HPDE6-E6E7 (cell line): ENCODE data around the gene C11orf65.

Experiments used
- DNase-seq: peaks from one replicate; pipeline ENCODE4 v3.0.0; 2011; ENCODE audit warnings: missing footprints; ENCODE audit errors: extremely low spot score

Gene C11orf65

GRCh38 chr11:108467091-108467823 is at the start of gene C11orf65:
Gene C11orf65 (minus strand): TSS chr11:108467529. CDS start chr11:108461559, 5,970 bp downstream.
- peak; percentile 82 for DNase-seq

DNA sequence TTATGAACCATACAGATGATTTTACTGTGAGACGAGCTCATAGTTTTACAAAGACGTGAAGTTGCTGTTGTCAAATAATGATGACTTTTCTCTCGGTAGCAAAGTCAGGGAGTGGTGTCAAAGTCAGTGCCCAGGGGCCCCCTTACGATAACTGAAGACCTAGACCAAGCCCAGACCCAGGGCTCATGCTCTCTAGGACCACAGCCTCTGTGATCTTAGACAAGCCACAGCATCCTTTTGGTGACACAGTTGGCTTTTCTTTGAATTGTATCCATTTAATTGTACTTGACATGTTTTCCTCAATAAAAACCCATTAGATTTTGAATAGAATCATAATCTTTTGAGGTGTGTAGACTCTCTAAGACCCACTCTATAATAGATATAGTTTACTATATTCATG is 48.8 kb upstream of the C11orf65 start:
- no peak for DNase-seq

GRCh38 chr11:108512708-108513107 is 45.4 kb upstream of the C11orf65 start:
- DNase-seq: no peak

- peak; percentile 41 for DNase-seq
These were observed 44.6 kb upstream of the C11orf65 start for GRCh38 chr11:108511851-108512474.

DNA sequence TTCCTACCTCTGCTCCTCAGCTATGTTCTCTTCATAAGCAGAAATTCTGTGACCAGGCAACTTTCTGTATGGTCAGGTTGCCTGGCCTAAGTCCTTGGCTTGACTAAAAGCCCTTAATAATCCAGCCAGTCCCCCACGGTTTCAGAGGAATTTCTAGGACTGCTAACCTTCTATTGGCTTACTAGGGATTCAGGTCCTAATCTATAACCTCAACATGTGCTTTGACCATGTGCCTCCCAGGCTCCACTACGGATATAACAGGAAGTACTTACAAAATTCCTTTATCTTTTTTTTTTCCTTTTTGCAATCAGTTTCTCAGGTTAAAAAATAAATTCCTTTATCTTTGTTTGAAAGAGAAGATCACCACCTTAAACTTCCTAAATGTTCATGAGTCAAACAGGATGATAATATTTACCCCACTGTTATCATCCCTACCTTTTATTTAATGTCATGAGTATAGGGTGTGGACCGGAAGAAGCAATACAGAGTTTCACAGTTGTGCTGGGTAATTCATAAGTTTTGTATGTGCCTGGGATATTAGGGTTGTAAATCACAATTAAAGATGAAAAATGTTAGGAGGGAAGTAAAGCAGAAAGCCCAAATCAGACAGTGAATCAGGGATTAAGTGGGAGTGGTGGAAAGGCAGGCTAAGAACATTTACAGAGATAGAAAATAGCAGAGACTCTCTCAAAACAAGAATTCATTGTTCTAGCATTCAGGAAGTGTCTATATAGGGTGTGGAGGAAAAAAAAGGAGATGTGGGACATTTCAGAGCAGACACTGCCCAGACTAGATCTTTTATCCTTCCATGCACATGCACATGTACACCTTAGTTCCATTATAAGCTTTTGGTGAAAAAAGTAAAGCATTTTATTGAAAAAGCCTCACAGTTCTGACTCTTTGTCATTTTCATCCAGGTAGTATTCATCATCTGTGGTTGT is 41.6 kb upstream of the C11orf65 start:
- no peak for DNase-seq

DNA sequence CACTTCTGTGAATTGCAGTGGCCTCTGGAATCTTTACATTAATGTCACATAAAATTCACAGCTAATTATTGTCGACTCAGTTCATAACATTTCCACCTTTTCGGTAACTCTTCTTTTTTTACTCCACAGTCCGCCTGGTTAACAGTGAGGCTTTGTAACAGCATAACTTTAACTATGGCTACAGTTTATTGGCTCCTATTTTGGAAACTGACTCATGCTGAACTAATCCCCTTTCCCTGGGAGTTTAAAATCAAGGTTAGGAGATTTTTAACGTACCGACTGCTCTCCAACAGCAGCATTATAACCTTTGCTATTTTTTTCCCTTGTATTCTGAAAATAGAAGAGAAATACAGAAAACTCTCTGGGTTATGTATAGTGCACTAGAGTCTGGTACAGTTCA is 34.1 kb upstream of the C11orf65 start:
- no peak for DNase-seq

GRCh38 chr11:108500721-108501120 is 33.4 kb upstream of the C11orf65 start:
- no peak for DNase-seq

DNA sequence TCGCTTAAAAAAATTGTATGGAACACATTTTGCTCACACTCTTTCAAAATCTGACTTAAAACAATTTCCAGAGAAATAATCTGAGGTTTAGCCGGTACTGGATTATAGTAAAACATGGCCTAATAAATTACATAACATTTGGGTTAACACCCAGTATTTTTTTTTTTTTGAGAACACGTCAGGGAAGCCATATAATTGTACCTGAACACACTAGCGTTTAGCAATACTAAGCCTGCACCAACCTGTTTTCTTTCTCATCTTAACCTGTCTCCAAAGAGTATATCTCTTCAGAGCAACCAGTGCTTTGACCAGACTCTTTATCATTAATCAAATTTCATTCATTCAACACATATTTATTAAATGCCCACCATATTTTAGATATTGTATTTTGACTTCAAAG is 32.8 kb upstream of the C11orf65 start:
- no peak for DNase-seq

DNA sequence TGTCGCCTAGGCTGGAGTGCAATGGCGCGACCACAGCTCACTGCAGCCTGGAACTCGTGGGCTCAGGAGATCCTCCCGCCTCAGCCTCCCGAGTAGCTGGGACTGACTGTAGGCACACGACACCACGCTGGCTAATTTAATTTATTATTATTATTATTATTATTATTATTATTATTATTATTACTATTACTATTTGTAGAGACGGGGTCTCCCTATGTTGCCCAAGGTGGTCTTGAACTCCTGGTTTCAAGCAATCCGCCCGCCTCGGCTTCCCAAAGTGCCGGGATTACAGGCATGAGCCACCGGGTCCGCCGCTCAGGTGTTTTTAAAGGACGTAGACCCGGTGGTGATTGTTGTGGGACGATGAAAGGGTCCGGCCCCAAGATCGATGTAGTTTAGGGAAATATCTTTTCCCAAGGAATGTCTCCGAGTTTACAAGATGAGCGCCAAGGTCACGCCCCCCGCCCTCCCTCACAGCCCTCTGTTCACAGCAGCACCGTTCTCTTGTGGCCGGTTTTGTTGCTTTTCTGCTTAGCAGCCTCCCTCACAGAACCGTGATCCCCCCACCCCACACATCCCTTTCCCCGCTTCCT is 31.6 kb upstream of the C11orf65 start:
- DNase-seq: no peak

- peak; percentile 33 for DNase-seq
These were observed 30.9 kb upstream of the C11orf65 start, which contains the start of gene POGLUT3 for GRCh38 chr11:108498046-108498815. Gene POGLUT3 (minus strand): TSS chr11:108498384. CDS start chr11:108498366, 18 bp downstream.

DNA sequence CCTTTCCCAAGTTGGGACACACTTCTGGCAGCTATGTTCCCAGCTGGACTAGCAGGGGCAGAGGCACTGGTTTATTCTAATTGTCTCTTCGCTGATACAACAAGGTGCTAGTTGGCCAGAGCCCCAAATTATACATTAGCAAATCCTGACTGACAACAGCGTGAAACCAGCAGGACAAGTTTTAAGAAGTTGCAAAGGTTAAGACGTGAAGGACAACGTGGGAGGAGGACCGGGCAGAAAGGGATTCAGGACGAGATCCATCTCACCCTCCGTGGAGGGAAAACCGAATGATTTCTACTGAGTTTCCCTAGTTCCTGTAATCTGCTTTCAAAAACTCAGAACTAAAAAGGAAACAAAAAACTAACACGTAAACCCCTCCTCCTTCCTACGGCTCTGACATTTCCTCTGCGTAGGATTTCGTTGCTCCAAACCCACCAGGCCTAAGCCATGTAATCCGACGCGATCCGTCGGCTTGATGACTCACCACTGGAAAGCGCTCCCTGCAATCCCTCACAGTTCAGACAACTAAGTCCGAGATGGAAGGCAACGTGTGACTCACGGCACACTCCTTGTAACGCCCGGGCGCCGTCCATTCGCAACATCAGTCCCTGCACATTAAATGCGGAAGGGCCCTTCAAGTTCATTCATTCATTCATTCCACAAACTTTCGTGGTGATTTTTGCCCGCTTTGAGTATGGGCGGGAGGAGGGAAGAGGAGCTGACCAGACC is 30.2 kb upstream of the C11orf65 start:
- peak; percentile 97 for DNase-seq

DNA sequence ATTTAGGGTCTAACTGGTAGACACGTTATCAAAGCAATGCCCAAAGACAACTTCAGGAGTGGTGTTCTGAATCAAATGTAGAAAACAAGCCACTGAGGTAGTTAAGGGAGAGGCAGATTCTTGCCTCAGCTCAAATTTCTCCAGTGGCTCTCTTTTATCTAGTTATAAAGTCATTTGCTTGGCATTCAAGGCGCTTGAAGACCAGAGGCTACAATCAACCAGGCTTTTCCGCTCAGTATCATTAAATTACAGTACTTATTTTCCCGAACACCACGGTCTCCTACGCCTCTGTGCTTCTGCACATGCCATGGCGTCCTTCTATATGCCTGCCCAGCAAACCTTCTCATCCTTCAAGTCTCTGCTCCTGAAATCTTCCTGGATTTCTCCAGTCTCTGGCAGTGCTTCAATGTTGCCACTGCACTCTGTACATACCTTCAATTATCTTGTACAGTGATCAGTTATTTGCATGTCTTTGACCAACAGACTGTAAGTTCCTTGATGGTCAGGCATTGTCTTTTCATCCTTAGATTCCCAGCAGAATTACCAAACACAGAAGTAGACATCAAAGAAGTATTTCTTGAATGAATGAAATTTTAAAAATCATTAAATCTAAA is 29.4 kb upstream of the C11orf65 start:
- no peak for DNase-seq

DNA sequence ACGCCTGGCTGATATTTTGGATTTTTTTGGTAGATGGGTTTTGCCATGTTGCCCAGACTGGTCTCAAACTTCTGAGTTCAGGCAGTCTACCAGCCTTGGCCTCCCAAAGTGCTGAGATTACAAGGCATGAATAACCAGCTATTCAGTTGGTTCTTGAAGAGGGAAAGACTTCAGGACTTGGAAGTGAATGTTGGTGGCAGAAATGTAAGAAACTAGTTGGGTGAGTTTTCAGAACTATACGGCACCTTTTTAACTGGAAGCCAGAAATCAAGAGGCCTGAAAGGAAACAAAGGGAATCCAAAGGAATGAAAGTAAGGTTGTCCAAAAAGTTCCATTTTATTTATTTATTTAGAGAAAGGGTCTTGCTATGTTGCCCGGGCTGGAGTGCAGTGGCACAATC is 28.0 kb upstream of the C11orf65 start:
- DNase-seq: no peak

DNA sequence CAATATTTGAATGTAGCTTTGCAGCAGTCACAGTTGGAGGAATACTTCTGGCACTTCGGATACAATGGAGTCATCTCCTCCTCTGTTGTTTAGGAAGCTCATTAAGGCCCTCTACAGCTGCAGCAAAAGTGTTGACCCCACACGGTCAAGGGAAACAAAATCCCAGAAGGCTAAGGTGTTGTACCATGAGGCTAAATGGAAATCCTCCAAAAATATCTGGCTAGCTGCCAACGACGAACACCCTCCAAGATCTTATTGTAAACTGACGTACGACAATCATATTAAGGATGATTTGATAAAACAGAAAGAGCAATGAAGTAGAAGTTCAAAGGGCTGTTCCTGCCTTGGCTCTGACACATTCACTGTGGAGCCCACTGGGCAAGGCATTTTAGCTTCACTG is 26.9 kb upstream of the C11orf65 start:
- no peak for DNase-seq

- DNase-seq: no peak
These were observed 24.6 kb upstream of the C11orf65 start for GRCh38 chr11:108491936-108492335.

- DNase-seq: no peak
These were observed 19.5 kb upstream of the C11orf65 start for GRCh38 chr11:108486828-108487227.

DNA sequence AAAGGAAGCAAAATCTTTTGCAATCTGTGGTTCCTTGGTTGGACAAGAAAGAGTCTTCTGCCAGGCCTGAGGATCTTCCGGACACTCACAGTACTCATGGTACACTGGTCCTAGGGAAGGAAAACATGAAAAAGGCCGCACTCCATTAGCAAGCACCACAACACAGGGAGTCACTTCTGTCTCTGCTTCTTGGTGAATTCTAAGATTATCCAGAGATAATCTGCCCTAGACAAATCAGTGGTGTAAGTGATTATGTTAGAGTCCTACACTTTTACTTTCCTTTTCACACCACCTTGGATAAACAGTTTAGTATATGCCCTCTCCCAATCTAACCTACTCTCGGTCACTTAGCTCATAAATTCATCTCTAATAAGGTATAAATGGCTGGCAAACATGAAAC is 19.0 kb upstream of the C11orf65 start:
- no peak for DNase-seq

DNA sequence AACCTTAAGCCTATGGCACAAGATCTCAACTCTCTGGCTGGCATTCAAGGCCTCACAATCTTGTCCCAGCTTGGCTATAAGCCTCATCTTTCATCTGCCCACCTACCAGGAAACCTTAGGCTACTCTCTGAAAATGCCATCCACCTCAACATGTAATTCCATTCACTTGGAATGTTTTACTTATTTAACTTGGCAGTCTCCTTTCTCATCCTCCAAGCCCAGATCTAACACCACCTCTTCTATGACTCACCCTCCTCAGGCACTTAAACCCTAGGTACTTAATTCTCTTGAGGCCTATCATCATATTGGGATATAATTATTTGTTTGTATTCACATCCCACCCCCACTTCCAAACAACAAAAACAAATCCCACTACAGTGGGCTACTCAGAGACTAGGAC is 15.8 kb upstream of the C11orf65 start:
- no peak for DNase-seq

- no peak for DNase-seq
These were observed 7.5 kb upstream of the C11orf65 start for GRCh38 chr11:108474664-108475463.
